HG02571 (cell line): Measurements from ENCODE around the gene CRAMP1.
"Not testable (repeated sequence)": the region's sequence is repeated elsewhere in the genome, so short reads cannot be mapped to it uniquely, and the experiment has no call there.

Experiments used
- ATAC-seq: cut with Tn5 transposase; IDR thresholded peaks from one replicate; pipeline ENCODE4 v1.9.1; 2021; ENCODE audit warnings: mild to moderate bottlenecking, moderate library complexity; ENCODE audit not compliant: unreplicated experiment

The CRAMP1 gene

GRCh38 chr16:1595511-1595910, 16.6 kb upstream of the CRAMP1 start:
- ATAC-seq = not testable (repeated sequence)

GRCh38 chr16:1596516-1596915, 15.6 kb upstream of the CRAMP1 start:
- no peak for ATAC-seq

DNA sequence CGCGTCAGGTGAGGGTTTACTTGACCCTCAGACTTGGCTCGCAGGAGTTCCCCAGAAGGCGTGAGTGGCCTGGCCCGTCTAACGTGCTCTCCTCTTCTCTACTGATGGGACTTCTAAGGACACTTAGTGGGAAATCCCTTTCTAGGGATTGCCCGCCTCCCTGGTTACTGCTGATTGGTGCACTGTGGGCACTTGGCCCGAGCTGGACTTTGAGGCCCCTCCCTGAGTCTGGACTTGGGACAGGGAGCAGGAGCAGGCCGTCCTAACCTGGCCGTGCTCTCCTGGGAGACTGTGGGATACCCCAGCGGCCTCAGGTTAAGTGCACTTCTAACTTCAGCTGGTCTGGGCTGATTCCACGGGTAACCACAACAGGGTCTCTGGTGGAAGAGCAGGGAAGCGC, 15.0 kb upstream of the CRAMP1 start:
- no peak for ATAC-seq

DNA sequence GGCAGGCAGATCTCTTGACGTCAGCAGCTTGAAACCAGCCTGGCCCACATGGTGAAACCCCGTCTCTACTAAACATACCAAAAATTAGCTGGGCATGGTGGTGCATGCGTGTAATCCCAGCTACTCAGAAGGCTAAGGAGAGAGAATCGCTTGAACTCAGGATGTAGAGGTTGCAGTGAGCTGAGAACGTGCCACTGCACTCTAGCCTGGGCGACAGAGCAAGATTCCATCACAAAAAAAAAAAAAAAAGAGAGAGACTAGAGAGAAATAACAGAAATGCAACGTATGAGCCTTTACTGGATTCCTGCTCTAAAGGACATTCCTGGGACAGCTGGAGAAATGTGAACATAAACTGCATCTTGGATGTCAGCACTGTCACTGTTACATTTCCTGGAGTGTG, 11.1 kb upstream of the CRAMP1 start:
- no peak for ATAC-seq

GRCh38 chr16:1601489-1601888, 10.7 kb upstream of the CRAMP1 start:
- no peak for ATAC-seq

GRCh38 chr16:1602285-1602684, 9.9 kb upstream of the CRAMP1 start:
- ATAC-seq = no peak

- no peak for ATAC-seq
These were observed 5.4 kb upstream of the CRAMP1 start for GRCh38 chr16:1606774-1607173.

DNA sequence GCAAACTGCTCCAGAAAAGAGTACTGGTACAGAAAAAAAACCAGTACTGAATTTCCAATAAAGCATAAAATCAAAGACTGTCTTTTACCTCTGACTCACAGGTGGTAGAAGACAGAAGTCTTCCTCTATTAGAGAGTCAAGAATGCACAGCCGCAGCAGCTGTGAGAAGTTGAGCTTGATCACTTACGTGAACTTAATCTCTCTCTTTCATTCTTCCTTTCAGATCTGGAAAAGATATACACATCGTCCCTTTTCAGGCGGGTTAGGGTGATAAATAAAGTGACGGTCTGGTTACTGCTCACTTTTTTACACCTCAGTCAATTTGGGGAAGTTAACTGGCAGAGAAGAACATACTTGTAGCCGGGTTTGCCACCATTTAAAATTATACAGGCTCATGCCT, 4.2 kb upstream of the CRAMP1 start:
- ATAC-seq = no peak

DNA sequence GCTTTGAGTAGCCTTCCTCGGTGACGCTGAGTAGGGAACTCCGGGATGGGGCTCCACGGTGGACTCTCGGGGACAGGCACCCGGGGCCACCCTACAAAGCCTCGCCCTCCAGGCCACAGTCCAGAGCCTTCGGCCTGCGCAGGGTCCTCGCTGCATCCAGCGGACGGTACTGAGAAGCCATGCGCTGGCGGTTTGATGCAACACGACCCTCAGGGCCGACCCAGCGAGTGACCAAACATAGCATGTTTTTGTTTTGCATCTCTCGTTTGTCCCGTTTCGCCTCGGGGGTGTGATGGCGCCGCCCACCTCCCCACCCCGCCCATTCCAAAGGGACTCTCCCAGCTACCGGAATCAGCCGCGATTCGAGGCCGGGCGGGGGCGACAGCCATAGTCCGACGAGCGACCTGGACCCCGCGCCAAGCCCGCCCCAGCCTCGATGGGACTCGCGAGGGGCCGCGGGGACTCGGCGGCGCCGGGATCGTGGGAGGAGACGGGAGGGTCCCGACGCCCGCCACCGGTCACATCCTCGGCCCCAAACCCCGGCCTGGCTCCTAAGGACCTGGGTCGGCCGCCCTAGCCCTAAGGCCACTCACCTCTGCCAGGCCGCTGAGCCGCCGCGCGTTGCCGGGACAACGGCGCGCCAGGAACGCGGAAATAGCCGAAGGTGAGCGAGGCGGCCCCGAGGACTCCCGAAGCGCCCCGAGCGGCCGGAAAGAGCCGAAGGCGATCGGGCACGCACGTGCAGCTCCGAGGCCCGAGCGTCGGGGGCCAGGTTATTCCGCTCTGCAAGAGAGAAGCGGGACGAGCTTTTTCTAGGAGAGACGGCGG, 1.9 kb upstream of the CRAMP1 start:
- ATAC-seq = peak; percentile 30

DNA sequence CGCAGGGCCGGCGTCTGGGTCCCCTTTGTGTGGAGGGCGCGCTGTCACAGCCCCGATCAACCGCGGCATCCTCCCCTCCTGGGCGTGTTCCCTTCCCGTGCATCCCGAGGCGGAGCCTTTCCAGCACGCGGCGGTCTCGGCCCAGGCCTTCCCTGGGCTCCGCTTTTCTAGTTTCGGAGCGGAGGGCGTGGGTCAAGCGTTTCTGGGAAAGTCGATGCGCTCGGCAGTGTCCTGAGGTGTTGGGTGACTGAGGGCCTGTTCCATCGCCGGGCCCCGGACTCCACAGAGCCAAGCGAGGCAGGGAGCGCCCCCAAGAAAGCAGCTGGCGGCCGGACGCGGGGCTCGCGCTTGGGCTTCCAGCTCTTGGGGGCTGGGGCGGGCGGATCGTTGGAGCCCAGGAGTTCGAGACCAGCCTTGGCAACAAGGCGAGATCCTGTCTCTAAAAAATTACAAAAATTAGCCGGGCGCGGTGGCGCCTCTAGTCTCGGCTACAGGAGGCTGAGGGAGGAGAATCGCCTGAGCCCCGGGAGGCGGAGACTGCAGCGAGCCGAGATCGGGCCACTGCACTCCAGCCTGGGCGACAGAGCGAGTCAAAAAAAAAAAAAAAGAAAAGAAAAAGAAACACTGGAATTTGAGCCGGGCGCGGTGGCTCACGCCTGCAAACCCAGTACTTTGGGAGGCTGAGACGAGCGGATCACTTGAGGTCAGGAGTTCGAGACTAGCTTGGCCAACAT, 1.1 kb upstream of the CRAMP1 start:
- no peak for ATAC-seq

DNA sequence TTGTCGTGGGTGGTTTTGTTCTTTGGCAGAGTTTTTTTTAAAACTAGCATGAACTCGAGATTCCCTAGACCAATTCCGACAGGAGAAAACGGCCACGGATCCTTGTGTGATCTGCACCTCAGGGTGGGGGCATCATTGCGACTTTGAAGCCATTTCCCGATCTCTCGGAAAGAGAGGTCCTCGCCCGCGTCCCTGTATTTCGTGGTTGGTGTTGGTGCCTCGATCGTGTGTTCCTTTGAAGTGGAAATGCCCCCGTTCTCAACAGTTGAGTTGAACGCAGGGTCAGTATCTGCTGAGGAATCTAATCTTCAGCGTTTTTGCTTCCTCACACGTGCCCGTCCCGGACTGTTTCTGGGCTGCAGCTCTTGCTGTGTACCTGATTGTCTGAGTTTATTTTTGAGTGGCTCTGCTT, 1.1 kb downstream of the CRAMP1 start:
- ATAC-seq = no peak

DNA sequence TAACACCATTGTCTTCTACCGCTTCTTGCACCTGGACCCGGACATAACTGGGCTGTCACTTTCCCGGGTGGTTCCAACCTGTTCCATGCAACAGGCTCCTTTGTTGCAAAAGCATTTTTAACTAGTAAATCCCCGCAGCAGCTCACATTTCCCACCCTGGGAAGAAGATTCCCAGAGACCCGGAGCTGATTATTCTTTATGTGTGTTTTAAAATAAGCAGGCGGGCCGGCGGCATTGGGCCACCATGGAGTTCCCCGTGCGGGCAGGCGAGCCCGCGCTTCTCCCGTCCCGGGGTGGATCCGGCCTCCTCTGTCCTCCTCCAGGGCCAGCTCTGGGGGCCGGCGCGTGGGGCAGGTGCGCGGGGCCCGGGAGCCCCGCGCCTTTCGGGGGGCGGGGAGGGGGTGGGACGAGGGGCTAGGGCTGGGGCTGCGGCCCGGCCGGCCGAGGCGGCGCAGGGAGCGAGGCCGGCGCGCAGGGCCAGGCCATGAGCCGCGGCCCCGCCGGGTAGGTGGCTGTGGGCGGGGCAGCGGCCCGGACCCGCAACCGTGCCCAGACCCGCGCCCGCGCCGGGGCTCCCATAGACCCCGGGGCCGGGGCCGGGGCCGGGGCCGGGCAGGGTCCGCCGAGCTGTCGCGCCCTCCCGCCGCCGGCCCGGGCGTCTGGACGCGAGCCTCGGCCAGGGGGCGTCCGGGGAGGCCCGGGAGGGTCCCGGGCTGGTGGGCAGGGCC, 1.7 kb downstream of the CRAMP1 start:
- no peak for ATAC-seq

GRCh38 chr16:1614456-1615102, 2.4 kb downstream of the CRAMP1 start:
- no peak for ATAC-seq

DNA sequence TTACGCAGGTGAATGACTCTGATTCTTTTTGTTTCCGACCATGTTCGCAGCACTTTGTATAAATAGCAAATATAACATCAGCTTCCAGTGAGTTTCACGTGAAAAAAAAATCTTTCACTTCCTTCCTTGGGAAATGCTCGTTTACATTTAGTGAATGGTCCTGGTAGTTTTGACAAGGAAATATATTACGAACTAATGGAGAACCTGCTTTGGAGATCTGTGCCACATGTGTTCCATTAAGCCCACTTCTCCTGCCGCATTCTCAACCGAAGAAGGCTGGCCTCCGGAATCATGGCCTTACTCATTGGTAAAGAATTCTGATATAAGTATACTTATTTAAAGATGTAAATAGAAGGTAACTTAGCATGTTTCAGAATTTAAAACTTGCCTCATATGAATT, 3.6 kb downstream of the CRAMP1 start:
- ATAC-seq = no peak

- no peak for ATAC-seq
These were observed 7.8 kb downstream of the CRAMP1 start for GRCh38 chr16:1619976-1620375.

- ATAC-seq = no peak
These were observed 8.2 kb downstream of the CRAMP1 start for GRCh38 chr16:1620391-1620790.

DNA sequence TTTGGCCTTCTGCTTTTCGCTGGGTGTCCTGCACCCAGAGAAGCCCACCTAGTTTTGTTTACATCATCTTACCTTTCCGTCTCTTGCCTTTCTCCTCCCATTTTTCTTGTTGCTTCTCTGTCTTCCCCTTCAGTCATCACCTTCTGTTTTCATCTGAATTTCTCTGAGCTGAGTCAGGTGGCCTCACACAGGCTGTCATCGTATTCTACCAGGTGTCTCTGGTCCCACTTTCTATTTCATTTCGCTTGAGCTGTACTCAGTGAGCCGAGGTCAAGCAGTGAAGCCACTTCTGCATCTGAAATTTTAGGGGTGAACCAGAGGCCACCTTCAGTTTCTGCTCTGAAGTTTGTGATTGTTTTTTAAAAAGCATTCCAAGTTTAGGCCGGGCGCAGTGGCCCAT, 9.7 kb downstream of the CRAMP1 start:
- ATAC-seq = no peak

DNA sequence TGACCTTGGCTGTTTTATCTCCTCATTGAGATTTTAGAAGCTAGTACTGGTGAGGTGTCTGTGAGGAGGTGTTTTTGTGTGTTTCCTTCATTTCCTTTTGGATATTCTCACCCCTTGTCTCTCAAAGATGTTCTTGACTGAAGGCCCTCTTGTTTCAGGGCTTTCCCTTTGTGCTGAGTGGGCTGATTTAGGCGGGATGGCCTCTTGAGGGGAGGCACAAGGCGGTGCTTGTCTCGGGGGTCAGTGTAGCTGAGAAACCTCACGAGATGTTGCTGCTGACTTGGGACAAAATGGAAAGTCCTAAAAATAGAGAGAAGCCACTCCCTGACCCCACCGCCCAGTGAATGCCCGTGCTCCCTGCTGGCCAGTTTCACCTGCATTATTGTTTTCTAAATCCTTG, 14.2 kb downstream of the CRAMP1 start:
- no peak for ATAC-seq

DNA sequence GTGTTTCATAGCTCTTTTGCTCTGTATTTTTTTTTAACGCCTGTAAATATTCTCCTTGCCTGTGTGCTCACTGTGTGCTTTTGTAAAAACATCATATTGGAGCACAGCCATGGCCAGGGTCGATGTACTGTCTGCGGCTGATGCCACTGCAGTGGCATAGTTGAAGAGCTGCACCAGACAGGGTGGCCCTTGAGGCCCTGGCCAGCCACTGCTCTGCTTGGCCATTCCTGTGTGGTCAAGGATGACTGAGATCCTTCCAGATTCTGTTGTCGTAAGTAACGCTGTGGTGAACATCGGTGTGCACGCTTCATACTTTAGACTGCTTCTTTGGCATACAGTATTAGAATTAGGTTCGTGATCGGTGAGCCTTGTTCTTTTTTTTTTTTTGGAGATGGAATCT, 14.6 kb downstream of the CRAMP1 start:
- no peak for ATAC-seq

DNA sequence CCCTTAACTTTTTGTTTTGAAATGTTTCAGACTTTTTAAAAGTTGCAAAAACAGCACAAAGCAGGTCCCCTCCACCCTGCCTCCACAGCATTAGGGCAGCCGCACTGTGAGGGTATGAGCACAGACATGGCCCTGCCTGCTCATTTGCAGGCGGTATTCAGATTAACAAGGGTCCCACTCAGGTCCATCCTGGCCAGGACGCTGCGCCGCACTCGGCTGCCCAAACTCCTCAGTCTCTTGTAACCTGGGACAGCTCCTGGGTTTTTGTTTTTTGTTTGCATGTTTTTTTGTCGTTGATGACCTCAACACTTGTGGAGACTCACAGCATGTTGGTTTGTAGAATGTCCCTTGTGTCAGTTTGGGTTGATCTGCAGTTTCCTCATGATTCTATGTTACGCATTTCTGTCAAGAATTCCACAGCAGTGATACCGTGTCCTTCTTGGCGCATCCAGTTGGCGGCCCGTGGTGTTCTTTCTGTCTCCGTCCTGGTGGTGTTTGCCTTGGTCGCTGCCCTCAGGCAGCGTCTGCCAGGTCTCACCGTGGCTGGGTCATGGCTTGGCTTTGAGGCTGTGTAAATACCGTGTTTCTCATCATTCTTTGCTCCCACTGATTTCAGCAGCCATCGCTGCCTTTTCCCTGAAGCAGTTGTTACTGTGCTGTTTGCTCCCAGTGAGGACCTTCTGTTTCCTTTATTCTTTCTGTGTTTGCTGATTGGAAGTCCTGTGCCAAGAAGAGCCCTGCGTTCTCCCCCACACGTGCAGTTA, 18.5 kb downstream of the CRAMP1 start:
- ATAC-seq = no peak

- no peak for ATAC-seq
These were observed 19.1 kb downstream of the CRAMP1 start for GRCh38 chr16:1631230-1631629.
